T-cell (primary cell): ENCODE measurements around the gene SIGLEC15. TPM values are rescaled to one million over a fixed set of nuclear protein-coding genes. Genes with fewer than 3 reads are reported as not detected.

ENCODE experiments used
- ATAC-seq, 4 experiments: fragments of 200-7000 bp in 3 of 4; fragments of 150-1000 bp in 1 of 4; cut with Tn5 transposase; replicated peaks in 1 of 4; 1 replicate in 3 of 4; 2 replicates in 1 of 4; pipeline ENCODE4 v1.10.0; 2021; ENCODE audit warnings: moderate library complexity in 3 of 4, mild to moderate bottlenecking in 2 of 4, moderate number of reproducible peaks in 1 of 4
- CTCF ChIA-PET, 2 donors: fragments of 300-600 bp; sonication (Branson Sonifier 250); formaldehyde crosslinking; loops; one replicate each; lab custom pipeline; 2022; ENCODE audit warnings: antibody characterized with exemption in 2 of 2; lab: Charles Lee
- POLR2A ChIA-PET, 2 donors: fragments of 300-600 bp; sonication (Branson Sonifier 250); formaldehyde crosslinking; loops; one replicate each; lab custom pipeline; 2022; ENCODE audit warnings: antibody characterized with exemption in 2 of 2; lab: Charles Lee
- DNase-seq, 35 experiments: peaks; one replicate each; pipeline versions ENCODE4 v3.0.0 to v3.0.0-alpha.2; 2013 to 2023
- H3K27ac ChIP-seq: one replicate; pipeline ENCODE4 v1.5.1; 2013; ENCODE audit warnings: low read length
- H3K27me3 ChIP-seq, 2 experiments: replicated peaks in 1 of 2; 1 replicate in 1 of 2; 2 replicates in 1 of 2; pipeline versions ENCODE4 v1.6.1 to v1.7.0; 2013; ENCODE audit warnings: low read length in 1 of 2, mixed read lengths in 1 of 2; ENCODE audit not compliant: control insufficient read depth in 2 of 2, insufficient read depth in 2 of 2; ENCODE audit errors: extremely low read depth in 1 of 2
- H3K36me3 ChIP-seq, 2 donors: 1 replicate in 1 of 2; 2 replicates in 1 of 2; pipeline versions ENCODE4 v1.6.1 to v1.7.0; 2013; ENCODE audit warnings: low read length in 1 of 2; ENCODE audit not compliant: control insufficient read depth in 2 of 2, insufficient read depth in 1 of 2; ENCODE audit errors: extremely low read depth in 1 of 2
- H3K4me1 ChIP-seq, 2 experiments: 1 replicate in 1 of 2; 2 replicates in 1 of 2; pipeline versions ENCODE4 v1.6.1 to v1.7.0; 2013; ENCODE audit warnings: low read length in 2 of 2, mixed read lengths in 1 of 2; ENCODE audit not compliant: insufficient read depth in 2 of 2, control insufficient read depth in 1 of 2; ENCODE audit errors: extremely low read depth in 1 of 2
- H3K4me3 ChIP-seq, 2 donors: 1 replicate in 1 of 2; 2 replicates in 1 of 2; pipeline versions ENCODE4 v1.5.1 to v1.7.0; 2013; ENCODE audit warnings: mild to moderate bottlenecking in 2 of 2, low read length in 1 of 2, moderate library complexity in 1 of 2; ENCODE audit not compliant: control insufficient read depth in 1 of 2; ENCODE audit errors: extremely low read depth in 1 of 2
- H3K9me3 ChIP-seq: 2 replicates; pipeline ENCODE4 v1.7.0; 2013
- H3K27ac Mint-ChIP-seq, 2 donors: one replicate each; pipeline ENCODE4 v1.8.0; 2020 to 2021; ENCODE audit warnings: mild to moderate bottlenecking in 2 of 2, mixed read lengths in 2 of 2
- H3K27me3 Mint-ChIP-seq, 2 donors: one replicate each; pipeline ENCODE4 v1.8.0; 2021 to 2022; ENCODE audit warnings: mixed read lengths in 2 of 2
- H3K36me3 Mint-ChIP-seq: one replicate; pipeline ENCODE4 v1.8.0; 2021; ENCODE audit warnings: mixed read lengths
- H3K4me1 Mint-ChIP-seq, 3 donors: one replicate each; pipeline ENCODE4 v1.8.0; 2020 to 2022; ENCODE audit warnings: mixed read lengths in 3 of 3, mild to moderate bottlenecking in 1 of 3
- H3K4me3 Mint-ChIP-seq, 3 donors: one replicate each; pipeline ENCODE4 v1.8.0; 2020 to 2022; ENCODE audit warnings: mild to moderate bottlenecking in 3 of 3, mixed read lengths in 3 of 3, moderate library complexity in 3 of 3
- H3K9me3 Mint-ChIP-seq, 3 donors: one replicate each; pipeline ENCODE4 v1.8.0; 2020 to 2022; ENCODE audit warnings: mixed read lengths in 3 of 3
- WGBS: methylation state at CpG from one replicate; pipeline ENCODE4 v1.1.5; 2013; ENCODE audit warnings: missing lambda C conversion rate; ENCODE audit not compliant: insufficient coverage; 5-methylcytosine and 5-hydroxymethylcytosine counted together
- total RNA-seq, 35 experiments: library from RNA in 6 of 35; stranded (reverse) in 6 of 35; fragments of 120-200 nt in 1 of 35; gene quantifications; one replicate each; pipeline versions ENCODE4 v1.2.1 to v1.2.4 and lab custom pipeline; 2013 to 2026

SIGLEC15 gene
- total RNA-seq, 5 donors from 2014 or later (not counting 1 experiment from before 2014, with no cell fraction given), result 0.33 TPM; not detected in 4

GRCh38 chr18:45834306-45834705 is 8.8 kb downstream of the SIGLEC15 start:
- H3K27ac Mint-ChIP-seq, result no peak overlapping the region
- Histone ChIP-seq H3K9me3 (no peaks in the 10 kb centered on the region), H3K4me3 (no peak overlapping the region), H3K27ac (no peak overlapping the region), H3K4me1 (peaks cover 3 to 15% of the 10 kb centered on the region in 2 experiments), H3K36me3 (no peaks in the 10 kb centered on the region), H3K27me3 (peaks cover 0 to 45% of the 10 kb centered on the region in 2 experiments)
- WGBS, result no CpG with 5 or more reads among the region's 1 CpG
- no peaks in the 10 kb centered on the region for H3K36me3 Mint-ChIP-seq
- POLR2A ChIA-PET, result interaction anchor here in 1 of 2 donors (0.6 kb wide), 1 partner anchor 102 kb away, joined by 3 read pairs; no protein-coding TSS in a partner anchor
- no peak for DNase-seq
- no peak for ATAC-seq
- CTCF ChIA-PET, result no interaction called here
- H3K4me3 Mint-ChIP-seq, result no peak overlapping the region
- H3K4me1 Mint-ChIP-seq, result peaks cover 9 to 15% (median 15%) of the 10 kb centered on the region in 3 donors
- peaks cover 39 to 41% of the 10 kb centered on the region in 2 donors for H3K27me3 Mint-ChIP-seq
- H3K9me3 Mint-ChIP-seq, result no peaks in the 10 kb centered on the region

- DNase-seq, result no peak
- H3K27ac ChIP-seq, result no peak overlapping the region
- H3K4me3 Mint-ChIP-seq, result peak overlapping the region in 1 of 3 donors; percentile 13
- H3K9me3 Mint-ChIP-seq, result no peaks in the 10 kb centered on the region
- peaks cover 3 to 16% of the 10 kb centered on the region in 2 experiments for H3K4me1 ChIP-seq
- WGBS, result 60% methylated on average over 2 of the region's 3 CpGs
- POLR2A ChIA-PET, result interaction anchor here in 1 of 2 donors (0.6 kb wide), 1 partner anchor 103 kb away, joined by 3 read pairs; no protein-coding TSS in a partner anchor
- no peak for ATAC-seq
- H3K27ac Mint-ChIP-seq, result no peak overlapping the region
- peaks cover 13 to 17% (median 17%) of the 10 kb centered on the region in 3 donors for H3K4me1 Mint-ChIP-seq
- no peaks in the 10 kb centered on the region for H3K36me3 ChIP-seq
- H3K27me3 Mint-ChIP-seq, result peaks cover 42 to 47% of the 10 kb centered on the region in 2 donors
- no peak overlapping the region for H3K4me3 ChIP-seq
- CTCF ChIA-PET, result no interaction called here
- H3K9me3 ChIP-seq, result no peaks in the 10 kb centered on the region
- peaks cover 0 to 48% of the 10 kb centered on the region in 2 experiments for H3K27me3 ChIP-seq
- no peaks in the 10 kb centered on the region for H3K36me3 Mint-ChIP-seq
Measured at GRCh38 chr18:45835057-45835636, 9.7 kb downstream of the SIGLEC15 start.

DNA sequence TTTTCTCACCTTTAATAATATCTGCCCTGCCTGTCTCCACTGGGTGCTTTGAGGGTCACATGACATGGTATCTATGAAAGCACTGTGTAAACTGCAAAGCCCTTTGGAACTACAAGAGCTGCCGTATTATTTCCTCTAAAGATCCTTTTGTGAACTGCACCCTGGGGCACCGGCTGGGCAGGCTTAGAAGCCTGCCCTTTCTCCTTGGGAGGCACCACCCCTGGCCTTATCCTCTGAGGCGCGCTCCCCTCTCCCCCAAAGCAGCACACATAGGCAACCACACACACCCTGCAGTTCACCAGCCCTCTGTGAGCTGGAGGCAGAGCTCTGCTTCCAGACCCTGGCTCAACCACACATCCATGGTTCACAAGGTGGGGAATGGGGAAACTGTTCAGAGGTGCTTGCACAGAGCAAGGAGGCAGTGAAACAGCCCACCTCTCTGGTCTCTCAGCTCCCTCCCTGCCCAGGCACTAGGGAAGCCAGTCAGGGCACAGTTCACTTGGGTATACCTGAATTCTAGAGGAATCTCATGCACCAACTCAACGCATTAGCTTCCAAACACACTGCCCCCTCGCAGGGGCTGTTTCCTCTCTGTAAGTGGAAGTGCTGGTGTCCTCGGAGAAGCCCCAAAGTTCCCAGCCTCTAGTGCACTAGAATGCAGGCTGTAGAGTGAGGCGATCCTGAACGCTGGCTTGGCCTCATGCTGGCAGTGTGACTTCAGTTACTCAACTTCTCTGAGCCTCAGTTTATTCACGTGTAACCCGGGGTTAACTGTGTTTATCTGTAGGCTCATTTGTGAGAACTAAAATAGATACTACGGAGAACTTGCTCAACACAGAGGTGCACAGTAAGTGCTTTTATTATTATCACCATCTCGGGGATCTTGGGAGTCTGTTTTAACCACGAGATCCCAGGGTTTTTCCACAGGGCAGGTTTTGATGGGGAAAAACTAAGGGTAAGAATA is 11.0 kb downstream of the SIGLEC15 start:
- H3K4me1 Mint-ChIP-seq, result peaks cover 13 to 17% (median 17%) of the 10 kb centered on the region in 3 donors
- peak overlapping the region; percentile 14 to 64 (median 57) for H3K4me3 Mint-ChIP-seq
- H3K27ac ChIP-seq, result no peak overlapping the region
- peaks cover 41 to 52% of the 10 kb centered on the region in 2 donors for H3K27me3 Mint-ChIP-seq
- no peak for ATAC-seq
- no peak overlapping the region for H3K27ac Mint-ChIP-seq
- WGBS, result 87% methylated on average over 4 of the region's 14 CpGs
- H3K9me3 Mint-ChIP-seq, result no peaks in the 10 kb centered on the region
- H3K36me3 ChIP-seq, result no peaks in the 10 kb centered on the region
- POLR2A ChIA-PET, result no interaction called here
- H3K4me1 ChIP-seq, result peaks cover 3 to 16% of the 10 kb centered on the region in 2 experiments
- no peak for DNase-seq
- CTCF ChIA-PET, result no interaction called here
- no peaks in the 10 kb centered on the region for H3K9me3 ChIP-seq
- peaks cover 0 to 48% of the 10 kb centered on the region in 2 experiments for H3K27me3 ChIP-seq
- no peak overlapping the region for H3K4me3 ChIP-seq
- no peaks in the 10 kb centered on the region for H3K36me3 Mint-ChIP-seq

- POLR2A ChIA-PET, result no interaction called here
- WGBS, result 25% methylated on average over 80 of the region's 84 CpGs
- CTCF ChIA-PET, result no interaction called here
Measured at GRCh38 chr18:45837283-45838070, 12.0 kb downstream of the SIGLEC15 start.

DNA sequence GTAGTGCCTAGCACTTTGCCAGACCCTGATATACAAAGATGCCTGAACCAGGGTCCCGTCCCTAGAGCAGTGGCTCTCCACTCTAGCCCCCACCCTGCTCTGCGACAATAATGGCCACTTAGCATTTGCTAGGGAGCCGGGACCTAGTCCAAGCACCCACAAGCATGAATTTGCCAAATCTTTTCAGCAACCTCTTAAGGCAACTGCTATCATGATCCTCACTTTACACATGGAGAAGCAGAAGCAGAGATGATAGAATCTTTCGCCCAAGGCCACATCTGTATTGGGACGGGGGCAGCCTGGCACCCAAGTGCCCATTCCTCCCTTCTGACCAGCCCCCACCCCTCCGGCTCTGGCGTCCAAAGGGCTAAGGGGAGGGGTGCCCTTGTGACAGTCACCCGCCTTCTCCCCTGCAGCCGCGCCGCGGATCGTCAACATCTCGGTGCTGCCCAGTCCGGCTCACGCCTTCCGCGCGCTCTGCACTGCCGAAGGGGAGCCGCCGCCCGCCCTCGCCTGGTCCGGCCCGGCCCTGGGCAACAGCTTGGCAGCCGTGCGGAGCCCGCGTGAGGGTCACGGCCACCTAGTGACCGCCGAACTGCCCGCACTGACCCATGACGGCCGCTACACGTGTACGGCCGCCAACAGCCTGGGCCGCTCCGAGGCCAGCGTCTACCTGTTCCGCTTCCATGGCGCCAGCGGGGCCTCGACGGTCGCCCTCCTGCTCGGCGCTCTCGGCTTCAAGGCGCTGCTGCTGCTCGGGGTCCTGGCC is 13.0 kb downstream of the SIGLEC15 start:
- WGBS, result 47% methylated on average over 53 of the region's 53 CpGs
- Histone ChIP-seq H3K27ac (no peak overlapping the region), H3K4me3 (peak overlapping the region in 1 of 2 donors; percentile 27), H3K36me3 (no peaks in the 10 kb centered on the region), H3K27me3 (peaks cover 0 to 41% of the 10 kb centered on the region in 2 experiments), H3K4me1 (peaks cover 3 to 16% of the 10 kb centered on the region in 2 experiments), H3K9me3 (no peaks in the 10 kb centered on the region)
- CTCF ChIA-PET, result interaction anchor here in 1 of 2 donors (1.1 kb wide), 1 partner anchor 173 kb away, joined by 16 read pairs; no protein-coding TSS in a partner anchor
- peaks cover 41 to 47% of the 10 kb centered on the region in 2 donors for H3K27me3 Mint-ChIP-seq
- no peaks in the 10 kb centered on the region for H3K9me3 Mint-ChIP-seq
- peak overlapping the region; percentile 29 to 59 (median 54) for H3K4me3 Mint-ChIP-seq
- no peaks in the 10 kb centered on the region for H3K36me3 Mint-ChIP-seq
- POLR2A ChIA-PET, result no interaction called here
- H3K4me1 Mint-ChIP-seq, result peaks cover 13 to 17% (median 17%) of the 10 kb centered on the region in 3 donors
- DNase-seq (no peak), ATAC-seq (peak in 2 of 4 experiments; percentile 2 to 11)
- no peak overlapping the region for H3K27ac Mint-ChIP-seq

More at GRCh38 chr18:45837283-45838070, 12.0 kb downstream of the SIGLEC15 start:
- peak in 26 of 35 experiments; percentile 10 to 54 (median 25) for DNase-seq
- ATAC-seq, result peak; percentile 49 to 81 (median 70)
- Histone ChIP-seq H3K27ac (no peak overlapping the region), H3K9me3 (no peaks in the 10 kb centered on the region), H3K4me1 (peaks cover 3 to 16% of the 10 kb centered on the region in 2 experiments), H3K27me3 (peaks cover 0 to 48% of the 10 kb centered on the region in 2 experiments), H3K4me3 (peak overlapping the region in 1 of 2 donors; percentile 27), H3K36me3 (no peaks in the 10 kb centered on the region)
- Mint-ChIP-seq H3K4me3 (peak overlapping the region in 2 of 3 donors; percentile 57 to 64), H3K27me3 (peaks cover 41 to 47% of the 10 kb centered on the region in 2 donors), H3K4me1 (peaks cover 13 to 17% (median 17%) of the 10 kb centered on the region in 3 donors), H3K36me3 (no peaks in the 10 kb centered on the region), H3K27ac (no peak overlapping the region), H3K9me3 (no peaks in the 10 kb centered on the region)
